NT2/D1 (cell line): ENCODE measurements around the gene TFPT.

Experiments
- SUZ12 ChIP-seq: IDR thresholded peaks from 2 replicates; pipeline ENCODE4 v1.6.1; 2011; ENCODE audit not compliant: insufficient read length, insufficient read depth; ENCODE audit errors: extremely low read depth
- ZNF274 ChIP-seq: IDR thresholded peaks from 2 replicates; pipeline ENCODE4 v1.6.1; 2011; ENCODE audit warnings: mild to moderate bottlenecking, low read depth, low read length

- no peak for TF ChIP-seq ZNF274
- no peak for TF ChIP-seq SUZ12
These were observed 21.6 kb upstream of the TFPT start for GRCh38 chr19:54136864-54137698.
